Activated CD4-positive, CD25-positive, alpha-beta regulatory T cell (primary cell): ENCODE results near the gene LRRC45.
"Not testable (repeated sequence)": the region's sequence is repeated elsewhere in the genome, so short reads cannot be mapped to it uniquely, and the experiment has no call there.

ENCODE experiments used
- DNase-seq, 4 experiments: peaks; one replicate each; lab custom pipeline; 2025; lab: John Stamatoyannopoulos, UW

The LRRC45 gene

DNA sequence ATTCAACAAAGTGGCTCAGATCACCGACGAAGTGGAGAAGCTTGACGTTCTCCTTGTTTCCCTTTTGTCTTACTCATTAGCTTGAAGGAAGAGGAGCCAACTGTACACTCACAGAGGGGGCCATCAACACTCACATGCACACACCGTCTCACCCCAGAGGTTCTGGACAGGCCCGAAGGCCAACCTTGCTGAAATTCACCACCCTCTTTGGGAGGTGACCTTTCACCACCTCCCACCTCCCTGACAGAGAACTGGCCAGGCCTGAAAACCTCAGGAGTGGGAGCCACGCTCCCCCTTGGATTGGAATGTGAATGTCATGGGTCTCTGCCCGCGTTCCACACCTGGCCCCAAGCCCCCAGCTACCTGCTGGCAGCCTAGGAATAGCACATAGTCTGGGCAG lies 12.4 kb downstream of the LRRC45 start:
- DNase-seq, result no peak

- DNase-seq, result no peak
Measured at GRCh38 chr17:82035956-82036633, 13.0 kb downstream of the LRRC45 start.

DNA sequence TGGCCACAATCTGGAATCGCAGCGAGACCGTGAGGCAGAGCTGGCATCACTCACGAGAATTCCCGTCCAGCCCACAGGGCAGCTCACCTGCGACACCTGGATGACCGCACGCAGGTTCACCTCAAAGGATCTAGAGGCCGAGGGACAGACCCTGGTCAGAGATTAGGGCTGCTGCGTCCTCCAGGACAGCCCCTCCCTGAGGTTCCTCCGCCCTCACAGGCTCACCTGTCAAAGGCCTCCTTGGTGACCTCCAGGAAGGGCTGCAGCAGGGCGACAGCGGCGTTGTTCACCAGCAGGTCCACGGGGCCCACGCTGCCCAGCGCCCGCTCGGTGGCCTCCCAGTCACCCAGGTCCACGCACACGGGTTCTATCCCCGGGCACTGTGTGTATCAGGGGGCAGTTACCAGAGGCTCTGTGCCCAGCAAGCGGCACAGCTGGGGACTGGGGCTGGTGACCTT lies 13.6 kb downstream of the LRRC45 start:
- no peak for DNase-seq

DNA sequence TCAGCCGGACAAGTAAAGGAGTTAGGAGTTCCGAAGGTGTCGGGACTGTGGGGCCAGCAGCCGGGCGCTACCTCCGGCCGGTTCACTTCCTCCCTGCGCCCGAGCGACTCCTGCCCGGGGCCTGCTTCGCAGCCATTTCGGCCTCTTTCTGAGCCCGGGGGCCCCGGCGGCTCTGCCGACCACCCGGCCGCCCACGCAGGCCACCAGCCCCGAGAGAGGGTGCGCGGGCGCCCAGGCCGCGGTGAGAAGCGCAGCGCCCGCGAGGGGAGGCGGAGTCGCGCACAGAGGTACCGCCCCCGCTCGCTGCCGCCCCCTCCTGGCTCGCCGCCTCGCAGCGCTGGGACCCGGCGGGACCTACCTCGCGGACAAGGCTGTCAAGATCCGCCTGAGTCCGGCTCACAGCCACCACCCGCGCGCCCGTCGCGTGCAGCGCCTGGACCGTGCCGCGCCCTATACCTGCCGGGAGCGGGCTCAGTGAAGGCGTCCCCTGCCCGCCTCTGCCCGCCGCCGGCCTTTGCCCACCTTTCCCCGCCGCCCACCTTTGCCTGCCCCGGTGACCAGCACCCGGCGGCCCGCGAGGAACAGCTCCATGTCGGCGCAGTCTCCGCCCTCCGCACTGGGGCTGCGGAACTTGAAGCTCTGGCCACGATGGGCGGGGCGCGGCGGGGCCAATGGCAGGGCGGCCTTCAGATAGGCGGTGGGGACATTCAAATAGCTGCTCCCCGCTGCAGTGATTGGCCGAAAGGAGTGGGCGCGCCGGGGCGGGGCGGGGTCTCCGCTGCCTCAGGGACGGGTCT lies 14.2 kb downstream of the LRRC45 start, which contains the start of gene DCXR:
Gene DCXR, minus strand, starts transcription at position 606 of the 797 bp plus-strand sequence. Its CDS starts 15 bp downstream, at position 591.
- peak; percentile 89 to 94 (median 91) for DNase-seq

GRCh38 chr17:82037889-82038195 lies 14.7 kb downstream of the LRRC45 start:
- DNase-seq, result no peak

DNA sequence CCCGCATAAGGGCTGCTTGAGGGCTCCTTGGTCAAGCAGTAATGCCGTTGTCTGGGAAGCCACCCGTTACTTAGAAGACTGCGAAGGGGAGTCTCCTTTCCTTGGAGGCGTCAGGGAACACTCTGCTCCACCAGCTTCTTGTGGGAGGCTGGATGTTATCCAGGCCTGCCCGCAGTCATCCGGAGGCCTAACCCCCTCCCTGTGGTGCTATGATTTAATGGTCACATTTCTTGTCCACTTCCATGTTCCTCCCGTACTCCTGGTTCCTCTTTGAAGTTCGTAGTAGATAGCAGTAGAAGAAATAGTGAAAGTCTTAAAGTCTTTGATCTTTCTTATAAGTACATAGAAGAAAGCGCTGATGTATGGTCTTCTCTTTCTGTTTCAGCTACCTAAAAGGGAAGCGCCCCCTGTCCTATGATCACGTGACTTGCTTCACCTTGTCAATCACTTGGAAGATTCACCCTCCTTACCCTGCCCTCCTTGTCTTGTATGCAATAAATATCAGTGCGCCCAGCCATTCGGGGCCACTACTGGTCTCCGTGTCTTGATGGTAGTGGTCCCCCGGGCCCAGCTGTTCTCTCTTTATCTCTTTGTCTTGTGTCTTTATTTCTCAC lies 15.8 kb downstream of the LRRC45 start:
- not testable (repeated sequence) for DNase-seq

- no peak for DNase-seq
Measured at GRCh38 chr17:82039695-82040299, 16.7 kb downstream of the LRRC45 start.

- DNase-seq, result no peak
Measured at GRCh38 chr17:82041144-82041814, 18.2 kb downstream of the LRRC45 start.

GRCh38 chr17:82042649-82043048 lies 19.5 kb downstream of the LRRC45 start:
- no peak for DNase-seq

DNA sequence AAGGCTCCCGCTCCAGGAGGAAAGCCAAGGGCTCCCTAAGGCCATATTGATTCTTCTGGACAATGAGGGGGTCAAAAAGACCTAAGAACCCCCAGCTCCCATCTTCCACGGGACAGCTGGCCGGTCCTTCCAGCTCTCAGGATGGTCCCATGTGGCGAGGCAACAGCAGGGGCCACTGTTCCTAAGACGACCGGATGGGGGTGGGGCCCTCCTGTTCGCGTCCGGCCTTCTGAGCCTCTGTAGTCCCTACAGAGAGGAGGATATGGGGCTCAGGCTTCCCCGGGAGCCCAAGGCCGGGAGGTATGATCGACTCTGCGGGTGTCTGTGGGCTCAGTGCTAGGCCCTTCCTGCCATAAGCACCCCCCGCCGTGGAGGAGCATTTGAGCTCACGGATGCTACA lies 20.4 kb downstream of the LRRC45 start:
- DNase-seq, result no peak

GRCh38 chr17:82045936-82046484 lies 22.9 kb downstream of the LRRC45 start:
- DNase-seq, result no peak

- no peak for DNase-seq
Measured at GRCh38 chr17:82046903-82047302, 23.8 kb downstream of the LRRC45 start.

- DNase-seq, result no peak
Measured at GRCh38 chr17:82047379-82047778, 24.3 kb downstream of the LRRC45 start.

DNA sequence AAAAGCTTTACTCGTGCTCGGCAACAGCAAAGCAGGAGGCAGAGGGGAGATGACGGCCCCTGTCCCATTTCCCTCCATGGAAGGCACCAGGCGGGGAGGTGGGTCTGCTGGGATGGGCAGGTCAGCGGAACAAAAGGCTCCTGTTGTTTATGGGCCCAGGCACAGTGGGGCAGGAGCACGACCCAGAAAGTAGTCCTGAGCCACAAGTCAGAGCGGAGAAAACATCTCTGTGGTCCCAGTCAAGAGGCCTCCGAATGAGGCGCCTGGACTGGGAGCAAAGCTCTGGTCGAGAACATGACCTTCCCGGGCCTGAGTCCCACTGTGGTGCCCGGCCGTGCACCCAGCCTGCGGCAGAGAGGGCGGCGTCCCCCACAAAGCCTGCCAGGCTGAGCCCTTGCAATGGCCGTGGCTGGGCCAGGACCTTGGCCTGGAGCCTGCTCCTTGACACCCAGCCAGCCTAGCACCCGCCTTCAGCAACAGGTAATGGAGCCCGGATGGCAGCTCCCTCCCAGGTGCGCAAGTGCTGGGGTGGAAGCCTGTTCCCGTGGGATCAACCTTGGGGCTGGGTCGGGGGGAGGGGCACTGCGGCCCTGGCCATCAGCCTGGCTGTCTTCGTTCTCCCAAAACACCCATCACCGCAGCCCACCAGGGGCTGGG lies 24.9 kb downstream of the LRRC45 start:
- DNase-seq, result no peak

DNA sequence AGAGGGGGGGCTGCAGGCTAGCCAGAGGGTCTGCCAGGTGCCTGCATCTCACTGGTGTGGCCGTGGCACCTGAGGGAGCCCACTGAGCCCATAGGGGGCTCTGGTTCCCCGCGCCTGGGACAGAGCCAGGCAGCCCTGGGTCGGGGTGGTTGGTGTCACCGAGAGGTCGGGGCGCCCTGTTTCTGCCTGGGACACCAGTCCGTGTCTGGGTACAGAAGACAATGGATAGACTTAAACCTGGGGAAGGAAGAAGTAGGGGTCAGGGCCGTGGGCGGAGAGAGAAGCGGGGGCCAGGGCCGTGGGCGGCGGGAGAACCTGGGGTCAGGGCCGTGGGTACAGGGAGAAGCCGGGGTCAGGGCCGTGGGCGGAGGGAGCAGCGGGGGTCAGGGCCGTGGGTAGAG lies 25.5 kb downstream of the LRRC45 start:
- no peak for DNase-seq

DNA sequence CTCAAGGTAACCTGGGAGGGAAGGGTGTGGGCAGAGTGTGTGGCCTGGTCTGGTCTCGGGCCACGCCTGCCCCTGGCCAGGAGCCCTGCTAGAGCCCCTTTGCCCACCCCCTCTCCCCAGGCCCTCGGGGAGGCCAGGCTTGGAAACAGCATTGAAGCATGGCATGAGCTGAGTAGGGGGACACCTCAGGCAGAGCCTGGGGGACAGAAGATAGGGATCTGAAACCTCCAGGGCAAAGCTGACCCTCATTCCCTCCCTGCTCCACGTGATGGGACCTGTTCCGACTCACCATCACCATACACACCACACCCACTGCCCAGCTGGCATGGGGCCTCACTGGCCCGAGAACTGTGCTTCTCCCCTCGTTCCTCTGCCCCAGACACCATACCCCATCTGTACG lies 26.0 kb downstream of the LRRC45 start:
- no peak for DNase-seq

DNA sequence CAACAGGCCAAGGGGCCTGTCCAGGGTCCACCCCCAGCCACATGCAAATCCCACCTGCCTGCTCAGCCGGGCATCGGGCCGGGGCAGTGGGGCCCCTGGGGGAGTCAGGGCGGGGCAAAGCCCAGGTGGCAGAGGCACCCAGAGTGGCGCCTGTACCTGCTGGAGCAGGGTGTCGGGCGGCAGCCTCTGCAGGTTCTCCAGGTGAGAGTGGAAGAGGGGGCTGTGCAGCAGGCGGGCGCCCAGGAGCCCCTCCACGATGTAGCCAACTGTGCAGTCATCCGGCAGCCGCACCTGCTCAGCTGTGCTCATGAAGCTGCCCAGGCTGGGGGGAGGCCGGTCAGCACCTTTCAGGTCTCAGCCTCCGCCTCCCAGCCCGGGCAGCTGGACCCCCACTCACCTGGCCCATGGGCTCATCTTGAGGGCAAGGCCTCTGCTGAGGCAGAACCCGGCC lies 26.4 kb downstream of the LRRC45 start:
- no peak for DNase-seq

DNA sequence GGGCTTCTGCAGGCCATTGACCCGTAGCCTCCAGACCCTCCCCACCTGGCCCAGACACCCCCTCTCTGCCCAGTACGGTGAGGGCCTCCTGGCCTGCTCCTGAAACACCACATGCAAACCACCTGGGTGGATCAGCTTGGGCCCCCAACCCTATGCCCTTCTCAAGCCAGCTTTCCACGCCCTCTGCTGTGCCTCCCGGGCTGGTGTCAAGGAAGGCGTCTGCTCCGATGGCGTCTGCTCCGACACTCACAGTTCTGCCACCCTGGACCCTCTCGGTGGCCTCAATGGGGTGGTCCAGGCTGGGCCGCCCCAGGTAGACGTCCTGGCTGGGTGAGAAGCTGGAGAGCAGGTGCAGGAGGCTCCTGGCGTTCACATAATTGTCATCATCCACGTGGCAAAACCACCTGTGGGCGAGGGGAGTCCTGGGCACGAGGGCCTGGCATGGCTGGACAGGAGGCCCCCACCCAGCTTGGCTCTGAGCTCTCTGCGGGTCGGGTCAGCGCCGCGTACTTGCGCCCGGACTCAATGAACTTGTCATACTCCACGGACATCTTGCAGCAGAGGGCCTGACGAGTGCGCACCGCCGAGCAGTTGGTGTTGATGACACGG lies 27.2 kb downstream of the LRRC45 start:
- DNase-seq, result no peak

DNA sequence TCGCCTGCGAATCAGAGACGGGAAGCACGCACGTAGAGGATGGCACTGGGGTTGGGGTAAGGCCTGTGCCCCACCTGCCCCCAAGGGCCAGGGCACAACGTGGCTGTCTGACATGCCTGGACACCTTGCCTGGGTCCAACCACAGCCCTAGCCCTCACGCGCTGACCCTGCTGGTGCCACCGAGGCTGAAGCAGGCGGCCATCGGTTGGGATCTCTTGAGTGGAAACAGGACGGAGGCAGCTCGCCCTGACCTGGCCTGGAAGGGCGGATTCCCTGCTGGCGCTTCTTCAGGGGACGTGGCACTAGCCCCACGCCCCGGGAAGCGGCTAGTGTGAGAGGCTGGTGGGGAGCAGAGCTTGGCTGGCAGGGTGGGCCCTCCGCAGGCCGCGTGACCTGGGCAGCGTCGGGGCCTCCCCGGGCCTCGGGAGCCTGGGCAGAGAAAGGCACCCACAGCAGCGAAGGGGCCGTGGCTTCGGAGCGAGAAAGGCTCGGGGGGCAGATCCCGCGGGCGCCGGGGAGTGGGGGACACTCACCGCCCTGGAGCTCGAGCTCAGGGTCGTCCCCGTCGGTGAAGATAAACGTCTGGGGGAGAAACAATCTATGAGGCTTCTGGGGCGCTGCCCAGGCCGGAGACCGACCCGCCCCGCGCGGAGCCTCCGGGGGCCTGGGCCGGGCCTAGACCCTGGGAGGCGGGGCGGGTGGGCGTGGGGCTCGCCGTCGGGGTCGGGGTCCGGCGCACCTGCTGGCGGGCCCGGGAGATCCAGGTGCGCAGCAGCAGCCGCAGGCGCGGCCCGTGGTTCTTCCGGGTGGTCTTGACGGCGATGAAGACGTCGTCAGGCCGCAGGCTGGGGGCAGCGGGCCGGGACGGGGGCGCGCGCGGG lies 27.9 kb downstream of the LRRC45 start:
- DNase-seq, result no peak
